GM18951 (cell line): ENCODE data around the gene FABP2.
"Not testable (repeated sequence)": the region's sequence is repeated elsewhere in the genome, so short reads cannot be mapped to it uniquely, and the experiment has no call there.

Source experiments
- POLR2A ChIP-seq: IDR thresholded peaks from 4 replicates; pipeline ENCODE4 v1.6.1; 2011; ENCODE audit warnings: mild to moderate bottlenecking; ENCODE audit not compliant: insufficient read length, insufficient read depth; ENCODE audit errors: extremely low read depth
- in situ Hi-C: fragments of 300-500 bp; cut with MboI; formaldehyde crosslinking; loops from one replicate; pipeline ENCODE4 v1.12.0; 2022; ENCODE audit warnings: low sequenced_read_pairs, mixed read lengths, inconsistent platforms; ENCODE audit not compliant: unreplicated experiment

FABP2 gene

GRCh38 chr4:119321921-119322687, at the start of gene FABP2:
TSS of gene FABP2 (minus strand) at chr4:119322138. CDS start at chr4:119322102, 36 bp downstream.
- in situ Hi-C loops: no loop called here

DNA sequence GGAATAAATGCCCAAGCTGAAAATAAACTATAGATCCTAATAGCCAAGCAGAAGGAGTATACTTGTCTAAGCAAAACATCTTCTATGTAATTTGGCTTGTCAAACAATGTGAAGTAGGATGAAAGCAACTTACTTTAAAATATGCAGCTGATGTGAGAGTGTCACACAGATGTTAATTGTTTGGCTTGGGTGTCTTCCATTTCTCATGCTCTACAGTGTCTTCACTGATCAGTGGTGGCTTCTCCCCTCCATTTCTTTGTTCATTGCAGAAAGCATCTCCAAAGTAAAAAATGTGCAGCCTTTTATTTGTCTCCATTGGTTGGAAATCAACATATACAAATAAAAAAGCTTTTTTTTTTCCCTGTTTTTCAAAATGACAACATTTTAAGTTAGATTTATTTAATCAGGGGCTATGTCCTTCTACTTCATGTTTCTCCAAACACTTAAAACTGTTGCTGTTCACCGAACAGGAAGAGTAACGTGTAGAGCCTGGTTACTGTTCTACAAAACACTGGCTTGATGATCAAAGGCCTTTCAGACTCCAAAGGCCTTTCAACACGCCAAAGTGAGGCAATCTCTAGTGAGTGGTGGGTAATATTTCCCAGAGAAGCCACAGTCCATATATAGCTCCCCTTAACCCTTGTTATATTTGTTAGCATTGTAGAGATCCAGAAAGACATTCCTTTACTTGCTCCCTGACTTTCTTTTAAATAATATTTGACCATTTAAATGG, 49.2 kb upstream of the FABP2 start:
- in situ Hi-C loops: not testable (repeated sequence)

More at GRCh38 chr4:119321921-119322687, at the start of gene FABP2:
- TF ChIP-seq POLR2A: no peak

DNA sequence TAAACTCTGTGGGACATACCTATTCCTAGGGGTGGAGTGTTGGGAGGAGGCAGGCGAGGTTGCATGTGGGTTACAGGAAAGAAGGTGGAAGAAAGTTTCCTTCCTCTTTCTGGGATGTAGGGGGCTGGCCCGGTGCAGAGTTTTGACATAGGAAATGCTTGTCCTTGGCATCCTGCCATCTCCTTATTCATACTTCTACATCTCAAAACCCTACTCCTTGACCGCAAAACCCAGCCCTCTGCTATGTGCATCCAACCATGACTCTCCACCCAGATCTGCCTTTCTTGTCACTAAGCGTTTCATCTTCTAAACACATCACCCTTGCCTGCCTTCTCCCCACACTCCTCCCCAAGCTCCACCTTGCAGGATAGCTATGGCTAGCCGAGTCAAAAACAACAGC, 48.5 kb upstream of the FABP2 start:
- in situ Hi-C loops: not testable (repeated sequence)

- in situ Hi-C loops: not testable (repeated sequence)
These were observed 44.9 kb upstream of the FABP2 start for GRCh38 chr4:119366802-119367201.

- in situ Hi-C loops: not testable (repeated sequence)
These were observed 42.3 kb upstream of the FABP2 start for GRCh38 chr4:119364203-119364602.

GRCh38 chr4:119363372-119363771, 41.4 kb upstream of the FABP2 start:
- in situ Hi-C loops: not testable (repeated sequence)

GRCh38 chr4:119362413-119362812, 40.5 kb upstream of the FABP2 start:
- in situ Hi-C loops: not testable (repeated sequence)

GRCh38 chr4:119359873-119360272, 37.9 kb upstream of the FABP2 start:
- in situ Hi-C loops: not testable (repeated sequence)

- in situ Hi-C loops: not testable (repeated sequence)
These were observed 34.9 kb upstream of the FABP2 start for GRCh38 chr4:119356796-119357195.

DNA sequence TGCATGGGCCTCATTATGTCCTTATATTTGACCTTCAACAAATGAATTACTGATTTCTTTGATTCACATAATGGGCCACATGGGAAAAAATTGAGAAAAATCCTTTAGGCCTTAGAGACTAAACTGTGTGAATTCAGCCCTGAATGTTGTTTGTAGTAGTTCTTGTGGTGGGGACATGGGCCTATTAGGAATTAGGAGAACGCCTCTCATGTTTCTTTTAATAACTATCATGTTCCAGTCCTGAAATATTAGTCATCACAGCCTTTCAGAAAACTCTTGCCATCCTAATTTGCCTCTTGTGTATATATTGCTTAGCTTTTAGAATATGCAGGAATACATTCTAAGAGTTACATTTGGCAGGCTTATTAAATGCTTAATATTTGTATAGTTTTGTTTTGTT, 34.1 kb upstream of the FABP2 start:
- in situ Hi-C loops: not testable (repeated sequence)

- in situ Hi-C loops: not testable (repeated sequence)
These were observed 31.4 kb upstream of the FABP2 start for GRCh38 chr4:119353364-119353763.

DNA sequence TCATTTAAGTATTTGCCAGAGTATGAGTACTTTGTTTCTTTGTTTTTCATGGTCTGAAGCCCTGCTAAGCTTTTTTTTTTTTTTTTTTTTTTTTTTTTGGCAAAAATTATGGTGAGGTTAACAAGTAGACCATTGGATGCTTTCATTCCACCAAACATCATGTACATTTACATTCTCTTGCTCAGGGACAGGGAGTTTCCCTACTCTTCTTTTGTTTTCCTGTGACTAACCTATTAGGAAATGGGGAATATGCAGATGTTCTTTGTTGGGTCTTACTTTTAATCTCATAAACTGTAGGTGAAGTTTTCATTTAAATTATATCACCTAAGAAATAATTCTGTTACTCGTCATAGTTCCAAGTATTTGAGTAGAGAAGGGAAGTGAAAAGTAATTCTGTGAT, 26.2 kb upstream of the FABP2 start:
- in situ Hi-C loops: not testable (repeated sequence)

DNA sequence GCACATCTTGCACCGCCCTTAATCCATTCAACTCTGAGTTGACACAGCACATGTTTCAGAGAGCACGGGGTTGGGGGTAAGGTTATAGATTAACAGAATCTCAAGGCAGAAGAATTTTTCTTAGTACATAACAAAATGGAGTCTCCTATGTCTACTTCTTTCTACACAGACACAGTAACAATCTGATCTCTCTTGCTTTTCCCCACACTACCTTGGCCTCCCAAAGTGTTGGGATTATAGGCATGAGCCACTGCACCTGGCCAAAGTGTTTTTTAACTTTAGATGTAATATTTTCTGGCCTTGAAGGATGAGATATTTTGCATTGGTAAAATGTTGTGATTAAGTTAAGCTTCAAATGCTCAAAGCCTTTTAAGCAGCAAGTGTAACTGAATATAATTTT, 21.4 kb upstream of the FABP2 start:
- in situ Hi-C loops: not testable (repeated sequence)

DNA sequence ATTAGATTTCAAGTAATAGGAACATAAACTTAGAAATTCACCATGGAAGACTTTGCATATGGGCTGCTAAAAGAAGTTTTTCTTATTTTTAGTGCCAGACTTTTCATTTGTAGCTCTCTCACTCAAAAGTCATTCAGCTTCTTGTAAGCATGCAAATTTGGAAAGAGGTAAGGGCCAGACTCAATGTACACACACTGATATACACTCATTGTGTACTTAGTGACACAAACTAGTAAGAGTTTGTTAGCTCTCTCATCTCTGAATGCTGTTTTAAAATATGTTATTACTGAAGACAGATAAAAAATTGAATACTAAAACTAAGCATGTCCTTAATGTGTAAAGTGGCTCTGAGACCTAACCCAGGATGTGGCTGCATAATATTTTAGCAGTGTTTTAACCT, 18.0 kb upstream of the FABP2 start:
- in situ Hi-C loops: not testable (repeated sequence)

- in situ Hi-C loops: no loop called here
- no peak for TF ChIP-seq POLR2A
These were observed 15.1 kb upstream of the FABP2 start for GRCh38 chr4:119337010-119337409.

GRCh38 chr4:119336332-119336979, 14.5 kb upstream of the FABP2 start:
- in situ Hi-C loops: not testable (repeated sequence)
